ENCODE measurements around the gene GRID2. TPM values are rescaled to one million over a fixed set of nuclear protein-coding genes. Genes with fewer than 3 reads are reported as not detected.

Gene GRID2
- polyA plus RNA-seq, 1 experiment: not detected

DNA sequence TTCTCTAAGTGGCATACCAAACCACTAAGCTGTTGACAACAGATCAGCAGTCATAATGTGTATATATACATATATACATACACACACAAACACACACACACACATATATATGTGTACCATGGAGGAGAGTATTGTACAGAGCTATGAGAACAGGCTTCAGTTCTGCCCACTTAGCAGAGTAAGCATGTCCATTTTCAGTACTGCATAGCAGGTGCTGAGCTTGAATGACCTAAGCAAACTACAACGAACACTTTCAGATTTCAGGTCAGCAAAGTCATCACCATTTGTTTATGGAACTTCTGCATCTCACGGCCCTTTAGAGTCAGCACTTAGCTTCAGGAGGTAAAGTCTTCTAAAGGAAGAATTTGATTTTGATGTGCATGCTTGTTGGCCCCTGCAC lies 789.0 kb downstream of the GRID2 start:
- no peak overlapping the region for H3K4me3 ChIP-seq (ENCODE audit: low read depth, low read length)
- no peak for DNase-seq (ENCODE audit: low read depth, low spot score)
- POLR2A ChIA-PET: no interaction called here
- TF ChIP-seq, protein P1, sequence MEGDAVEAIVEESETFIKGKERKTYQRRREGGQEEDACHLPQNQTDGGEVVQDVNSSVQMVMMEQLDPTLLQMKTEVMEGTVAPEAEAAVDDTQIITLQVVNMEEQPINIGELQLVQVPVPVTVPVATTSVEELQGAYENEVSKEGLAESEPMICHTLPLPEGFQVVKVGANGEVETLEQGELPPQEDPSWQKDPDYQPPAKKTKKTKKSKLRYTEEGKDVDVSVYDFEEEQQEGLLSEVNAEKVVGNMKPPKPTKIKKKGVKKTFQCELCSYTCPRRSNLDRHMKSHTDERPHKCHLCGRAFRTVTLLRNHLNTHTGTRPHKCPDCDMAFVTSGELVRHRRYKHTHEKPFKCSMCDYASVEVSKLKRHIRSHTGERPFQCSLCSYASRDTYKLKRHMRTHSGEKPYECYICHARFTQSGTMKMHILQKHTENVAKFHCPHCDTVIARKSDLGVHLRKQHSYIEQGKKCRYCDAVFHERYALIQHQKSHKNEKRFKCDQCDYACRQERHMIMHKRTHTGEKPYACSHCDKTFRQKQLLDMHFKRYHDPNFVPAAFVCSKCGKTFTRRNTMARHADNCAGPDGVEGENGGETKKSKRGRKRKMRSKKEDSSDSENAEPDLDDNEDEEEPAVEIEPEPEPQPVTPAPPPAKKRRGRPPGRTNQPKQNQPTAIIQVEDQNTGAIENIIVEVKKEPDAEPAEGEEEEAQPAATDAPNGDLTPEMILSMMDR (IDR thresholded peaks at IDR 0.05; ENCODE audit: low read depth, low read length): no peak
- CTCF ChIA-PET: no interaction called here
- H3K27ac ChIP-seq (ENCODE audit: low read depth, low read length): no peak overlapping the region
- no peaks in the 10 kb centered on the region for H3K27me3 ChIP-seq (ENCODE audit: control insufficient read depth, insufficient read depth, low read length)
- H3K9me3 ChIP-seq (ENCODE audit: control insufficient read depth, insufficient read depth, low read length): no peaks in the 10 kb centered on the region

DNA sequence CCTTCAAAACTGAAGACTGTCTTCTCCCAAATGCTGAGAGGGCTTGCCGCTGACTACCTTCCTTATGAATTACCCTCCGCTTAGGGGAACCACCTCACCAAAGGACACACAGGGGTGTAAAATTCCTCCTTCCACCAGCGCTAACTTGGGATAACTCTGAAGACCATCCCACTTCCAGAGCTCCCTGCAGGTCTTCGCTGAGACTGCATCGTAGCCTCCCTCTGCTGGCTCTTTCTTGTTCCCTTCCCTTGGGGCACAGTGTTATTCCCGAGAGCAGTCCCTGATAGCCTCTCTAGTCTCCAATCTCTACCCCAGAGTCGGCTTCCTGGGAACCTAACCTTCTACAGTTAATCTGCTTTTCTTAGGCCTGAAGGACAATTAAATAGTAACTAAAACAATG lies 799.3 kb downstream of the GRID2 start:
- ChIA-PET POLR2A (no interaction called here), CTCF (no interaction called here)
- Histone ChIP-seq H3K9me3 (ENCODE audit: control insufficient read depth, insufficient read depth, low read length) (no peaks in the 10 kb centered on the region), H3K27ac (ENCODE audit: low read depth, low read length) (no peak overlapping the region), H3K27me3 (ENCODE audit: control insufficient read depth, insufficient read depth, low read length) (no peaks in the 10 kb centered on the region), H3K4me3 (ENCODE audit: low read depth, low read length) (no peak overlapping the region)
- TF ChIP-seq, protein P1 (IDR thresholded peaks at IDR 0.05; ENCODE audit: low read depth, low read length): no peak
- DNase-seq (ENCODE audit: low read depth, low spot score): no peak

DNA sequence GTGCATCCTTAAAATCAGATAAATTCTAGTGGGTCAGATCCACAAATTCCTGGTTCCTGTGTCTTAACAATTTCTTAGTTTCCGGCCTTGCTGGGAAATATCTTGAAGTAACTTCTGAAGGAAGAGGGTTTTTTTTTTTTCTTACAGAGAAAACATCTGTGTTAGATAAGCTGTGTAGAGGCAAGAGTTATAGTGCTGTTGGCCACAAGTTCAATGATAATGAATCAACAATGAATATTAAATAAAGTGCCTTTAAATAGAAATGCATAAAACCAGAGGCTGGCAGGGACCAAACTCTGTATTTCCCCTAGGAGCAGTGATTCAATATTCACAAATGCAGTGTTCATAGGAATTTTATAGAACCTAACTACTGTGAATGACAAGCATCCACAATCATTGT lies 812.9 kb downstream of the GRID2 start:
- DNase-seq (ENCODE audit: low read depth, low spot score): no peak
- POLR2A ChIA-PET: no interaction called here
- H3K27me3 ChIP-seq (ENCODE audit: control insufficient read depth, insufficient read depth, low read length): no peaks in the 10 kb centered on the region
- TF ChIP-seq, protein P1 (IDR thresholded peaks at IDR 0.05; ENCODE audit: low read depth, low read length): no peak
- no peak overlapping the region for H3K4me3 ChIP-seq (ENCODE audit: low read depth, low read length)
- H3K9me3 ChIP-seq (ENCODE audit: control insufficient read depth, insufficient read depth, low read length): no peaks in the 10 kb centered on the region
- no peak overlapping the region for H3K27ac ChIP-seq (ENCODE audit: low read depth, low read length)
- CTCF ChIA-PET: no interaction called here

DNA sequence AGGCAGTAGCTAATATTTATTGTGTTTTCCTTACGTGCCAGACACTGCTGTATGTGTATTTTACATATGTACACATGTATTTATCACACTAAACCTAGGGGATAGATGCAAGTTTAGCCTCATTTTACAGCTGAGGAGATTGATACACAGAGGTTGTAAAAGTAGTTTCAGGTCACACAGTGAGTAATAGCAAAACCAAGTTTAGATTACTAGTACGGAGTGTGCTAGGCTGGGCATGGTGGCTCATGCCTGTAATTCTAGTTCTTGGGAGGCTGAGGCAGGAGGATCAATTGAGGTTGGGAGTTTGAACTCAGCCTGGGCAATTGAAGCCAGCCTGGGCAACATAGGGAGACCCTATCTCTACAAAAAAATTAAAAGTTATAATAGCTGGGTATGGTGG lies 823.7 kb downstream of the GRID2 start:
- no peaks in the 10 kb centered on the region for H3K27me3 ChIP-seq (ENCODE audit: control insufficient read depth, insufficient read depth, low read length)
- no peak for DNase-seq (ENCODE audit: low read depth, low spot score)
- no peak overlapping the region for H3K27ac ChIP-seq (ENCODE audit: low read depth, low read length)
- H3K4me3 ChIP-seq (ENCODE audit: low read depth, low read length): no peak overlapping the region
- no peaks in the 10 kb centered on the region for H3K9me3 ChIP-seq (ENCODE audit: control insufficient read depth, insufficient read depth, low read length)
- ChIA-PET CTCF (no interaction called here), POLR2A (no interaction called here)
- TF ChIP-seq, protein P1 (IDR thresholded peaks at IDR 0.05; ENCODE audit: low read depth, low read length): no peak

DNA sequence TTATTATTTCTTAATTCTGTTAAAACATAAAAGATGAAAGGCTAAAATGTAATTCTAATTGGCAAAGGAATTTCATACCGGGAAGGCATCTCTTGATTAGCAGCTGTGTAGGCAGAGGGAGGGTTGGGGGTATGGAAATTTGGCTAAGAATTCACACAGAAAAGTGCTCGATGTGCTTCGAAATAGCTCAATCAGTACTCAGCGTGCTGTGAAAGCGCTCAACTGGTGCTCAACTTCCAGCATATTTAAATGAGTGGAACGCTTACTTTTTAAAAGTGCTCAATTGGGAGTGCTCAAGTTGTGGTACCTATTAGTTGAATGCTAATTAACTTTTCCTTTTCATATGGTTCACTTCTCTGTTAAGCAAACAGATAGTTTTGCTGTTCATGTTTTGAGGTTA lies 828.9 kb downstream of the GRID2 start:
- TF ChIP-seq, protein P1 (IDR thresholded peaks at IDR 0.05; ENCODE audit: low read depth, low read length): no peak
- Histone ChIP-seq H3K4me3 (ENCODE audit: low read depth, low read length) (no peak overlapping the region), H3K27ac (ENCODE audit: low read depth, low read length) (no peak overlapping the region), H3K9me3 (ENCODE audit: control insufficient read depth, insufficient read depth, low read length) (no peaks in the 10 kb centered on the region), H3K27me3 (ENCODE audit: control insufficient read depth, insufficient read depth, low read length) (no peaks in the 10 kb centered on the region)
- ChIA-PET POLR2A (no interaction called here), CTCF (no interaction called here)
- DNase-seq (ENCODE audit: low read depth, low spot score): no peak

Measured in AG04450 (cell line).